H9 (cell line): ENCODE measurements around the gene TSC22D3. TPM values are rescaled to one million over a fixed set of nuclear protein-coding genes. Genes with fewer than 3 reads are reported as not detected.

ENCODE experiments used
- DNase-seq: peaks from one replicate; pipeline ENCODE4 v3.0.0-alpha.2; 2017
- H2AFZ ChIP-seq: one replicate; pipeline ENCODE4 v1.6.1; 2013; ENCODE audit warnings: mild to moderate bottlenecking, low read length, control low read depth, moderate library complexity
- H2AK5ac ChIP-seq: 2 replicates; pipeline ENCODE4 v1.6.1; 2013; ENCODE audit warnings: low read length, control low read depth, mixed read lengths; ENCODE audit not compliant: insufficient read length
- H2BK120ac ChIP-seq: one replicate; pipeline ENCODE4 v1.6.1; 2013; ENCODE audit warnings: low read depth, mild to moderate bottlenecking, low read length, control low read depth, inconsistent platforms; ENCODE audit not compliant: poor library complexity, severe bottlenecking
- H2BK12ac ChIP-seq: 2 replicates; pipeline ENCODE4 v1.6.1; 2013; ENCODE audit warnings: low read length, control low read depth, mixed read lengths, low read depth; ENCODE audit not compliant: insufficient read length
- H2BK15ac ChIP-seq: 2 replicates; pipeline ENCODE4 v1.6.1; 2013; ENCODE audit warnings: low read depth, low read length, control low read depth
- H2BK20ac ChIP-seq: one replicate; pipeline ENCODE4 v1.6.1; 2013; ENCODE audit warnings: low read depth, mild to moderate bottlenecking, low read length, control low read depth, inconsistent platforms; ENCODE audit not compliant: poor library complexity, severe bottlenecking
- H2BK5ac ChIP-seq: 2 replicates; pipeline ENCODE4 v1.6.1; 2013; ENCODE audit warnings: low read length, control low read depth, mixed read lengths; ENCODE audit not compliant: insufficient read length
- H3K14ac ChIP-seq: 2 replicates; pipeline ENCODE4 v1.6.1; 2013; ENCODE audit warnings: low read length, control low read depth; ENCODE audit not compliant: insufficient read depth
- H3K18ac ChIP-seq: 2 replicates; pipeline ENCODE4 v1.6.1; 2013; ENCODE audit warnings: low read depth, mild to moderate bottlenecking, mixed read lengths, low read length, control low read depth; ENCODE audit not compliant: insufficient read length
- H3K23ac ChIP-seq: 2 replicates; pipeline ENCODE4 v1.6.1; 2013; ENCODE audit warnings: low read length, control low read depth, mixed read lengths, low read depth; ENCODE audit not compliant: insufficient read length
- H3K23me2 ChIP-seq: 2 replicates; pipeline ENCODE4 v1.6.1; 2013; ENCODE audit warnings: low read depth, mild to moderate bottlenecking, mixed read lengths, low read length, control low read depth; ENCODE audit not compliant: insufficient read length, poor library complexity, severe bottlenecking
- H3K27ac ChIP-seq: 2 replicates; pipeline ENCODE4 v1.5.1; 2013; ENCODE audit warnings: low read length, control low read depth, mixed read lengths, low read depth; ENCODE audit not compliant: insufficient read length
- H3K27me3 ChIP-seq: 2 replicates; pipeline ENCODE4 v1.6.1; 2013; ENCODE audit warnings: low read length, control low read depth, inconsistent platforms; ENCODE audit not compliant: insufficient read depth
- H3K4ac ChIP-seq: 2 replicates; pipeline ENCODE4 v1.6.1; 2013; ENCODE audit warnings: low read depth, mild to moderate bottlenecking, control low read depth, inconsistent platforms, low read length, moderate library complexity
- H3K4me1 ChIP-seq: 2 replicates; pipeline ENCODE4 v1.6.1; 2013; ENCODE audit warnings: low read length, control low read depth, inconsistent platforms; ENCODE audit not compliant: insufficient read depth
- H3K4me2 ChIP-seq: 2 replicates; pipeline ENCODE4 v1.6.1; 2013; ENCODE audit warnings: low read length, control low read depth, mixed read lengths; ENCODE audit not compliant: insufficient read length, insufficient read depth
- H3K56ac ChIP-seq: 2 replicates; pipeline ENCODE4 v1.6.1; 2013; ENCODE audit warnings: low read depth, mild to moderate bottlenecking, mixed read lengths, low read length, control low read depth; ENCODE audit not compliant: insufficient read length
- H3K79me1 ChIP-seq: 2 replicates; pipeline ENCODE4 v1.6.1; 2013; ENCODE audit warnings: low read depth, mild to moderate bottlenecking, moderate library complexity, low read length, control low read depth, inconsistent platforms; ENCODE audit not compliant: insufficient read depth, poor library complexity, severe bottlenecking
- H3K79me2 ChIP-seq: 2 replicates; pipeline ENCODE4 v1.6.1; 2013; ENCODE audit warnings: low read length, control low read depth, inconsistent platforms; ENCODE audit not compliant: insufficient read depth
- H3K9ac ChIP-seq: 2 replicates; pipeline ENCODE4 v1.6.1; 2013; ENCODE audit warnings: low read length, control low read depth, mixed read lengths; ENCODE audit not compliant: insufficient read length; ENCODE audit errors: extremely low read depth
- H3K9me3 ChIP-seq: one replicate; pipeline ENCODE4 v1.6.1; 2013; ENCODE audit warnings: low read depth, low read length, inconsistent platforms; ENCODE audit not compliant: control insufficient read depth
- H3T11ph ChIP-seq: one replicate; pipeline ENCODE4 v1.6.1; 2013; ENCODE audit warnings: mild to moderate bottlenecking, low read length, control low read depth, inconsistent platforms
- H4K20me1 ChIP-seq: one replicate; pipeline ENCODE4 v1.6.1; 2013; ENCODE audit not compliant: control insufficient read depth, insufficient read length, insufficient read depth
- H4K5ac ChIP-seq: 2 replicates; pipeline ENCODE4 v1.6.1; 2013; ENCODE audit warnings: low read depth, mild to moderate bottlenecking, mixed read lengths, low read length, control low read depth; ENCODE audit not compliant: insufficient read length
- H4K8ac ChIP-seq: replicated peaks from 2 replicates; pipeline ENCODE4 v1.6.1; 2013; ENCODE audit warnings: low read length, control low read depth, mixed read lengths, low read depth; ENCODE audit not compliant: insufficient read length
- H4K91ac ChIP-seq: 2 replicates; pipeline ENCODE4 v1.6.1; 2013; ENCODE audit warnings: low read depth, mild to moderate bottlenecking, moderate library complexity, mixed read lengths, low read length, control low read depth; ENCODE audit not compliant: insufficient read length
- H3K27ac Mint-ChIP-seq, 3 experiments: 2 replicates in 2 of 3; 3 replicates in 1 of 3; pipeline ENCODE4 v1.8.0; 2020 to 2021; ENCODE audit warnings: mixed read lengths in 3 of 3, mild to moderate bottlenecking in 1 of 3, moderate library complexity in 1 of 3
- H3K27me3 Mint-ChIP-seq: 2 replicates; pipeline ENCODE4 v1.8.0; 2021; ENCODE audit warnings: low read depth, mild to moderate bottlenecking, moderate library complexity, mixed read lengths
- H3K36me3 Mint-ChIP-seq, 3 experiments: 2 replicates in 2 of 3; 3 replicates in 1 of 3; pipeline ENCODE4 v1.8.0; 2020 to 2021; ENCODE audit warnings: low read depth in 3 of 3, mixed read lengths in 3 of 3; ENCODE audit not compliant: insufficient read depth in 1 of 3
- H3K4me1 Mint-ChIP-seq, 2 experiments: 2 replicates each; pipeline ENCODE4 v1.8.0; 2020; ENCODE audit warnings: mixed read lengths in 2 of 2
- H3K4me3 Mint-ChIP-seq, 2 experiments: 2 replicates in 1 of 2; 3 replicates in 1 of 2; pipeline ENCODE4 v1.8.0; 2020 to 2021; ENCODE audit warnings: mild to moderate bottlenecking in 2 of 2, mixed read lengths in 2 of 2, moderate library complexity in 1 of 2
- H3K9me3 Mint-ChIP-seq, 2 experiments: 2 replicates in 1 of 2; 3 replicates in 1 of 2; pipeline ENCODE4 v1.8.0; 2020; ENCODE audit warnings: mild to moderate bottlenecking in 2 of 2, mixed read lengths in 2 of 2, moderate library complexity in 1 of 2
- CTCF ChIP-seq: fragments of 200-600 bp; sonication (generic); conservative IDR thresholded peaks from 3 replicates; pipeline ENCODE4 v1.8.0; 2021; ENCODE audit warnings: antibody characterized with exemption, mild to moderate bottlenecking
- WGBS: extraction: QIAGEN DNeasy Blood & Tissue Kit; methylation state at CpG from one replicate; pipeline ENCODE4 v1.1.7; 2013; ENCODE audit warnings: missing lambda C conversion rate, low lambda C conversion rate, mixed read lengths; ENCODE audit not compliant: insufficient read length; ENCODE audit errors: extremely low coverage; 5-methylcytosine and 5-hydroxymethylcytosine counted together
- total RNA-seq: library from RNA; stranded (reverse); gene quantifications from 2 replicates; pipeline ENCODE4 v1.2.1, GENCODE V29; 2021

The TSC22D3 gene
- total RNA-seq, 1 experiment from 2014 or later = 10.5 TPM

- no peak overlapping the region for H3K4me3 Mint-ChIP-seq
- H3K9me3 ChIP-seq = no peaks in the 10 kb centered on the region
These were observed 63.1 kb downstream of the TSC22D3 start for GRCh38 chrX:107712231-107713202.

More at GRCh38 chrX:107712231-107713202, 63.1 kb downstream of the TSC22D3 start:
- Mint-ChIP-seq H3K4me1 (peaks cover 13 to 22% of the 10 kb centered on the region in 2 experiments), H3K27ac (peak overlapping the region in 1 of 3 experiments; percentile 68; a peak in 2 of 7 replicates), H3K27me3 (peaks cover 2% of the 10 kb centered on the region), H3K9me3 (peaks cover 0 to 48% of the 10 kb centered on the region in 2 experiments; a peak in 2 of 5 replicates), H3K36me3 (peaks cover 0 to 23% (median 10%) of the 10 kb centered on the region in 3 experiments; a peak in 5 of 7 replicates)
- Histone ChIP-seq H3K27me3 (no peaks in the 10 kb centered on the region; the same call in 1 of the 2 replicates), H2BK5ac (no peak overlapping the region), H3K56ac (no peak overlapping the region), H3T11ph (no peak overlapping the region), H2BK12ac (peak overlapping the region; percentile 67), H3K4me2 (no peak overlapping the region), H4K91ac (no peak overlapping the region), H4K20me1 (no peaks in the 10 kb centered on the region), H3K27ac (no peak overlapping the region), H4K8ac (no peak overlapping the region), H4K5ac (no peak overlapping the region), H3K23ac (no peak overlapping the region), H3K14ac (no peak overlapping the region), H3K4me1 (peaks cover 3% of the 10 kb centered on the region; the same call in 1 of the 2 replicates), H2BK120ac (no peak overlapping the region), H2AFZ (no peak overlapping the region), H3K18ac (no peak overlapping the region), H2BK20ac (no peak overlapping the region), H2AK5ac (no peak overlapping the region), H3K79me2 (no peaks in the 10 kb centered on the region), H3K23me2 (peaks cover 6% of the 10 kb centered on the region), H3K79me1 (no peaks in the 10 kb centered on the region), H2BK15ac (no peak overlapping the region), H3K9ac (no peak overlapping the region), H3K4ac (no peak overlapping the region)
- no CpG with 5 or more reads among the region's 13 CpGs for WGBS
- no peak for TF ChIP-seq CTCF
- no peak for DNase-seq
